ENCODE measurements around the gene TIAM2. TPM values are rescaled to one million over a fixed set of nuclear protein-coding genes. Genes with fewer than 3 reads are reported as not detected.
A peak's percentile ranks its signal among the peaks of the same experiment; 100 is the strongest.
"Not testable (repeated sequence)": the region's sequence is repeated elsewhere in the genome, so short reads cannot be mapped to it uniquely, and the experiment has no call there.

TIAM2 gene
- total RNA-seq, 8 experiments from 2014 or later, result 5.2 to 34.7 (median 10.7) TPM

DNA sequence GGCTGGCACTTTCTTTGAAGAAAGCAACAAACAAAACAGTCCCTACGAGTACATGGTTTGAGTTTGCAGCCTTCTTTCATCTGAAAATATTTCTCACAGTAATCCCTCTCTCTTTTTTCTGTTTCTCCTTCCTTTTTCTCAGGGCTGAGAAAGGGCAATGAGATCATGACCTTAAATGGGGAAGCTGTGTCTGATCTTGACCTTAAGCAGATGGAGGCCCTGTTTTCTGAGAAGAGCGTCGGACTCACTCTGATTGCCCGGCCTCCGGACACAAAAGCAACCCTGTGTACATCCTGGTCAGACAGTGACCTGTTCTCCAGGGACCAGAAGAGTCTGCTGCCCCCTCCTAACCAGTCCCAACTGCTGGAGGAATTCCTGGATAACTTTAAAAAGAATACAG lies 188.0 kb downstream of the TIAM2 start:
- no peak overlapping the region for H3K27ac ChIP-seq
- WGBS, 10 experiments, result 17 to 100% (median 35%) methylated on average over 1 to 5 of the region's 5 CpGs; no CpG with 5 or more reads in 4 of the 10 experiments
- in situ Hi-C loops (cut with MboI; ENCODE audit: low pct_unique_long_range_greater_than_20kb in 2 of 9, low sequenced_read_pairs in 9 of 9, unreplicated experiment in 9 of 9), result no loop called here
- no peak for ATAC-seq (replicated peaks in 6 of 8)
- peaks cover 12 to 17% of the 10 kb centered on the region in 2 donors for H3K4me1 ChIP-seq (replicated peaks in 1 of 2)
- H3K4me3 ChIP-seq, result no peak overlapping the region

- H3K4me1 ChIP-seq (replicated peaks in 1 of 2), result peaks cover 17 to 26% of the 10 kb centered on the region in 2 donors
- WGBS, 10 experiments, result 89 to 100% (median 99%) methylated on average over 1 to 7 of the region's 9 CpGs; no CpG with 5 or more reads in 2 of the 10 experiments
- H3K27ac ChIP-seq; H3K4me3 ChIP-seq; ATAC-seq (replicated peaks in 6 of 8); in situ Hi-C loops (cut with MboI; ENCODE audit: low pct_unique_long_range_greater_than_20kb in 2 of 9, low sequenced_read_pairs in 9 of 9, unreplicated experiment in 9 of 9): not testable (repeated sequence)
Measured at GRCh38 chr6:155185041-155185440, 189.9 kb downstream of the TIAM2 start.

- ATAC-seq (replicated peaks in 6 of 8), result peak; percentile 38 to 93 (median 81)
- in situ Hi-C loops (cut with MboI; ENCODE audit: low pct_unique_long_range_greater_than_20kb in 2 of 9, low sequenced_read_pairs in 9 of 9, unreplicated experiment in 9 of 9), result no loop called here
- 33 to 100% (median 83%) methylated on average over 1 to 5 of the region's 6 CpGs; no CpG with 5 or more reads in 5 of the 10 experiments for WGBS, 10 experiments
- Histone ChIP-seq H3K4me1 (replicated peaks in 1 of 2) (peaks cover 17 to 26% of the 10 kb centered on the region in 2 donors), H3K27ac (no peak overlapping the region), H3K4me3 (no peak overlapping the region)
Measured at GRCh38 chr6:155185544-155185943, 190.4 kb downstream of the TIAM2 start.

DNA sequence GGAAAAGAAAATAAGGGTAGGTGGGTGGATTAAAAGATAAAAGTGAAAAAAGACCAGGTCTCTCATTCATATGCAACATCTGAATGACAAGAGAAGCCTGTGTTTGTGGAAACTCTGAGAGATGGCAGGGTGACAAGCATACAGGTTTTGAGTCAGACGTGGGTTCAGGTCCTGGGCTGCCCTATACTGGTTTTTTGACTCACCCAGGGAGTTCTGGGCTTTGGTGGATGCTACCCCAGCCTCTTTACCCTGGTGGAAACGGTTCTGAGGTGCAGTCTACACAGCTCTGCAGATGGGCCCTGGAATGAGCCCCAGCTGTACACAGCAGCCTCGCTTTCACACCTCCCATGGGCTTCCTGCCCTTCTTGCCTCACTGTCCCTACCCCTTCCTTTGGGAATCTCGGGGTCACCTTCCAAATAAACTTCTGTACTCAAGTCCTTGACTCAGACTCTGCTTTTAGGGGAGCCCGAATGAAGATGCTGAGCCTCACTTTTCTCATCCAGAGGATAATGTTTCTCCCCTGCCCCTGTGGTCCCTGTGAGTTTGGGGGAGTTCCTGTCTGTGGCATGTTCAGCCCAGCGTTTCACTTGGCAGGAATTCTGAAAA lies 191.0 kb downstream of the TIAM2 start:
- Histone ChIP-seq H3K27ac (no peak overlapping the region), H3K4me3 (no peak overlapping the region), H3K4me1 (replicated peaks in 1 of 2) (peaks cover 17 to 26% of the 10 kb centered on the region in 2 donors)
- peak in 4 of 8 experiments; percentile 29 to 54 (median 50) for ATAC-seq (replicated peaks in 6 of 8)
- in situ Hi-C loops (cut with MboI; ENCODE audit: low pct_unique_long_range_greater_than_20kb in 2 of 9, low sequenced_read_pairs in 9 of 9, unreplicated experiment in 9 of 9), result no loop called here
- 17 to 100% (median 70%) methylated on average over 1 to 3 of the region's 6 CpGs; no CpG with 5 or more reads in 1 of the 10 experiments for WGBS, 10 experiments

GRCh38 chr6:155187106-155187505 lies 192.0 kb downstream of the TIAM2 start:
- Histone ChIP-seq H3K27ac (no peak overlapping the region), H3K4me1 (replicated peaks in 1 of 2) (peaks cover 17 to 26% of the 10 kb centered on the region in 2 donors), H3K4me3 (no peak overlapping the region)
- 7 to 85% (median 56%) methylated on average over 1 to 2 of the region's 2 CpGs; no CpG with 5 or more reads in 2 of the 10 experiments for WGBS, 10 experiments
- ATAC-seq (replicated peaks in 6 of 8), result no peak
- in situ Hi-C loops (cut with MboI; ENCODE audit: low pct_unique_long_range_greater_than_20kb in 2 of 9, low sequenced_read_pairs in 9 of 9, unreplicated experiment in 9 of 9), result no loop called here

DNA sequence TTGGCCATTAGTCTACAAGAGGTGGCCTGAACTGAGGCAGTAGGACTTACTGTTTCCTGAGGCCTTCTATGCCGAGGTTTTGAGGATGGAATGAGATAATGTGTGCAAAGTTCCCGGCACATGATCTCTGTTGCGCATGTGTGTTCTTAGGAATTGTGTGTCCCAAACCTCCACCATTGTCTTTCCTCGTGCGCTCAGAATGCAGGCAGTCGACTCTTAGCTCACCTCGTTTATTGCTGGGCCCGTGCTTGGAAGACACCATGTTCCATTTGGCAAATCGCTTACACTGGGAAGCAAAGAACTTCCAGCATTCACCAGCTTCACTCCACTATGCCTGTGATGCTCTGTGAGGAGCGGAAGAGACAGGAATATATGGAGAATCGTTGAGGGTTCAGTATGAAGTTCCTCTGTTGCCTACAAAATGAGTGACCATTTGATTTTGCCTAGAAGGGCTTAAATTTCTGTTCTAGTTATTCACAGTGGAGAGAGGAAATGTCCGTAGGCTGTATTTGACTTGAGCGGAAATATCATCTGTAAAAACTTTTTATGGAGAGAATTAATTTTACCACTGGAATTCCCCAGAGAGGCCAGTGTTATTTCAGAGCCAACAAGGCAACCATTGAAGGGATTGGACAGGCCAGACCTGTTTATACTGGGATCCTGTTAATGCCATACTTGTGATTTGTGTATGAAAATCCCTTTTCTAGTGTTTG lies 193.0 kb downstream of the TIAM2 start:
- Histone ChIP-seq H3K27ac (no peak overlapping the region), H3K4me3 (no peak overlapping the region), H3K4me1 (replicated peaks in 1 of 2) (peaks cover 14 to 25% of the 10 kb centered on the region in 2 donors)
- peak in 1 of 8 experiments; percentile 23 for ATAC-seq (replicated peaks in 6 of 8)
- in situ Hi-C loops (cut with MboI; ENCODE audit: low pct_unique_long_range_greater_than_20kb in 2 of 9, low sequenced_read_pairs in 9 of 9, unreplicated experiment in 9 of 9), result no loop called here
- 53 to 100% (median 92%) methylated on average over 1 to 13 of the region's 13 CpGs for WGBS, 10 experiments

GRCh38 chr6:155188707-155189496 lies 193.8 kb downstream of the TIAM2 start:
- peaks cover 9 to 21% of the 10 kb centered on the region in 2 donors for H3K4me1 ChIP-seq (replicated peaks in 1 of 2)
- peak in 7 of 8 experiments; percentile 6 to 61 (median 37) for ATAC-seq (replicated peaks in 6 of 8)
- H3K27ac ChIP-seq, result no peak overlapping the region
- in situ Hi-C loops (cut with MboI; ENCODE audit: low pct_unique_long_range_greater_than_20kb in 2 of 9, low sequenced_read_pairs in 9 of 9, unreplicated experiment in 9 of 9), result no loop called here
- 25 to 100% (median 79%) methylated on average over 1 to 9 of the region's 9 CpGs for WGBS, 10 experiments
- H3K4me3 ChIP-seq, result no peak overlapping the region

GRCh38 chr6:155190677-155191076 lies 195.6 kb downstream of the TIAM2 start:
- no peak for ATAC-seq (replicated peaks in 6 of 8)
- Histone ChIP-seq H3K27ac (no peak overlapping the region), H3K4me1 (replicated peaks in 1 of 2) (peaks cover 6 to 14% of the 10 kb centered on the region in 2 donors), H3K4me3 (no peak overlapping the region)
- 79 to 100% (median 90%) methylated on average over 2 to 4 of the region's 4 CpGs; no CpG with 5 or more reads in 2 of the 10 experiments for WGBS, 10 experiments
- in situ Hi-C loops (cut with MboI; ENCODE audit: low pct_unique_long_range_greater_than_20kb in 2 of 9, low sequenced_read_pairs in 9 of 9, unreplicated experiment in 9 of 9), result no loop called here

DNA sequence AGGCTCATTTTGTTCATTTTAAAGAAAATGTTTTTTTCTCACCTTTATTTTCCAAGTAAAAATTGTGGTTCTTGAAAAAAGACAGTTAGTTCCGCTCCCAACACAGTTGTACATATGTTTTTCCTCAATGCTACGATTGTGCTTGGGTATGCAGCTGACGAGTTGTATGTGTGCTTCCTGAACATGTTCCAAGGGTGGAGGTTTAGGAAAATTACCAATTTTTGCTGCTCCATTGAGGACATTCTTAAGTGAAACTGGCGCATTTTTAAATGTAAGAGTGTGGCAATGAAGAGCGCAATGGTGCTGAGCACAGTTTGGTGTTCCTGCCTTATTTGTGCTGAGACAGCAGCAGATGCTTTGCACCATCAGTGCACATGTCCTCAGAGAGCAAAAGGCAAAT lies 198.4 kb downstream of the TIAM2 start:
- no peak overlapping the region for H3K27ac ChIP-seq
- no peak for ATAC-seq (replicated peaks in 6 of 8)
- in situ Hi-C loops (cut with MboI; ENCODE audit: low pct_unique_long_range_greater_than_20kb in 2 of 9, low sequenced_read_pairs in 9 of 9, unreplicated experiment in 9 of 9), result no loop called here
- WGBS, 10 experiments, result 42 to 100% (median 94%) methylated on average over 1 to 5 of the region's 5 CpGs; no CpG with 5 or more reads in 2 of the 10 experiments
- H3K4me1 ChIP-seq (replicated peaks in 1 of 2), result peaks cover 0 to 12% of the 10 kb centered on the region in 2 donors
- H3K4me3 ChIP-seq, result no peak overlapping the region

DNA sequence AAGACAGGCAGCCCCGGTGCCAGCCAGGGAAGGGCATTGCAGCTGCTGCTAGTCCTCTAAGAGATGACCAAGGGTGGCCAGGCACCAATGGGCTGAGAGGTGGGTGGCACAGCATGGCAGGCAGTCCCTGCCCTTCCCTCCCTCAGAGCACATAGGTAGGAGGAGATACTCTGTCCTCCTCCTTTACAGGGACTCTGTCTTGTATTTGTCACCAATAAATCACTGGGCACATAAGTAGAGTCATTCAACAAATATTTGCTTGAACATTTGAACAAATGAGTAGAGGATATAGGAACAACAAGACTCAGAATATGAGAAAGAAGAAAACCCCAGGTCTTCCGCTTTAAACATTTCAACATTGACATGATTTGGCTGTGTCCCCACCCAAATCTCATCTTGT lies 199.3 kb downstream of the TIAM2 start:
- Histone ChIP-seq H3K4me1 (replicated peaks in 1 of 2) (peaks cover 0 to 4% of the 10 kb centered on the region in 2 donors), H3K4me3 (no peak overlapping the region), H3K27ac (no peak overlapping the region)
- WGBS, 10 experiments, result 94 to 100% (median 97%) methylated on average over 1 to 2 of the region's 2 CpGs; no CpG with 5 or more reads in 6 of the 10 experiments
- in situ Hi-C loops (cut with MboI; ENCODE audit: low pct_unique_long_range_greater_than_20kb in 2 of 9, low sequenced_read_pairs in 9 of 9, unreplicated experiment in 9 of 9), result no loop called here
- no peak for ATAC-seq (replicated peaks in 6 of 8)

- ATAC-seq (replicated peaks in 6 of 8), result no peak
- in situ Hi-C loops (cut with MboI; ENCODE audit: low pct_unique_long_range_greater_than_20kb in 2 of 9, low sequenced_read_pairs in 9 of 9, unreplicated experiment in 9 of 9), result no loop called here
- no peak overlapping the region for H3K4me3 ChIP-seq
- H3K4me1 ChIP-seq (replicated peaks in 1 of 2), result no peaks in the 10 kb centered on the region
- no peak overlapping the region for H3K27ac ChIP-seq
- WGBS, 10 experiments, result 78 to 100% (median 100%) methylated on average over 1 to 7 of the region's 7 CpGs; no CpG with 5 or more reads in 1 of the 10 experiments
Measured at GRCh38 chr6:155195903-155196302, 200.8 kb downstream of the TIAM2 start.

DNA sequence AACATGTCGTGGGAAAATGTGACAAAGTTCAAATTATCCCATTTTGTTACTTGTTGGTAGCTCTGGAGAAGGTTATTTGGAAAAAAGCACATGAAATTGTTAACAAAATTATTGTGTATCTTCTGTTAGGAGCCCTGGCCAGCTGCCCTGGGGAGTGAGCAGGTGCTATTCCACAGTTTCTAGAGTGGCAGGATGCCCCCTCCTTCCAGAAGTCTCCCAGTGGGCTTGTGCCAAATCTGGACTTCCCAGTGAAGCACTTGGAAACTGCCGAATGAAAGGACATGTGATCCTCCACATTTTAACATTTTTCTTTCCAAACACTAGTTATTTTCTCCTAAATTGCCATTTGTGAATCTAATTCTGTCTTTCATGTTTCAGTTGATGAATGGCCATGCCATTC lies 201.8 kb downstream of the TIAM2 start:
- 31 to 94% (median 86%) methylated on average over 1 to 2 of the region's 2 CpGs; no CpG with 5 or more reads in 1 of the 10 experiments for whole genome bisulfite sequencing, 10 experiments

DNA sequence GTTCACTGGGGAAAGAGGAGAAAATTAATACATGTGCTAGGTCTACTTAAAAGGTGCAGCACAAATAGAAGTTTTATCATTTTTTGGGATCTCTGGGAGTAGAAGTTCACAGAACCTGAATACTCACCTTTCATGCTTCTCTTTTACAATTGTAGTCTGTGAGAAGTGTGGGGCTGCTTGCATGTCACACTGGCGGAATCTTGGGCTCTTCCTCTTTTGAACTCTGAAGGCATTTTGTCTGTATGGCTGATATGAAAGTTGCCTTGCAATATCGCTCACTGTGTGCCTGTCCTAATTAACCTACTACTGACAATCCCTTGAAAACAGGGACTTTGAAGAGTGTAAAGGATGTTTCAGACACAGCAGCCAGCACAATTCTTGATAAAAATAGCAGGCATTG lies 202.8 kb downstream of the TIAM2 start:
- 88 to 100% (median 100%) methylated on average over 2 of the region's 2 CpGs; no CpG with 5 or more reads in 5 of the 10 experiments for WGBS, 10 experiments
- in situ Hi-C loops (cut with MboI; ENCODE audit: low pct_unique_long_range_greater_than_20kb in 2 of 9, low sequenced_read_pairs in 9 of 9, unreplicated experiment in 9 of 9), result no loop called here
- H3K4me3 ChIP-seq, result no peak overlapping the region

More for the DNA sequence above, 201.8 kb downstream of the TIAM2 start:
- Histone ChIP-seq H3K4me1 (replicated peaks in 1 of 2) (peaks cover 6 to 8% of the 10 kb centered on the region in 2 donors), H3K27ac (no peak overlapping the region), H3K4me3 (no peak overlapping the region)
- no peak for ATAC-seq (replicated peaks in 6 of 8)
- in situ Hi-C loops (cut with MboI; ENCODE audit: low pct_unique_long_range_greater_than_20kb in 2 of 9, low sequenced_read_pairs in 9 of 9, unreplicated experiment in 9 of 9), result no loop called here

More for the DNA sequence above, 202.8 kb downstream of the TIAM2 start:
- Histone ChIP-seq H3K4me1 (replicated peaks in 1 of 2) (peaks cover 9 to 10% of the 10 kb centered on the region in 2 donors), H3K27ac (no peak overlapping the region)
- ATAC-seq (replicated peaks in 6 of 8), result no peak

Data from motor neuron (in vitro differentiated cells).